Astrocyte (in vitro differentiated cells and primary cell): ENCODE measurements around the gene PTPRC. TPM values are rescaled to one million over a fixed set of nuclear protein-coding genes. Genes with fewer than 3 reads are reported as not detected.
A peak's percentile ranks its signal among the peaks of the same experiment; 100 is the strongest.

Experiments used
- DNase-seq: peaks from one replicate; pipeline ENCODE4 v3.0.0-alpha.2; 2010; ENCODE audit warnings: low read depth
- FAIRE-seq: peaks from 2 replicates; lab custom pipeline; 2011; peaks lifted over from hg19 to GRCh38; lab: Jason Lieb, UNC
- H2AFZ ChIP-seq: 2 replicates; pipeline ENCODE4 v1.6.0; 2012; ENCODE audit warnings: low read depth, low read length, inconsistent platforms
- H3K27ac ChIP-seq: 2 replicates; pipeline ENCODE4 v1.5.1; 2011; ENCODE audit warnings: low read depth, low read length, inconsistent platforms
- H3K27me3 ChIP-seq: 2 replicates; pipeline ENCODE4 v1.6.0; 2011; ENCODE audit warnings: low read length, inconsistent platforms; ENCODE audit not compliant: insufficient read depth
- H3K36me3 ChIP-seq: 2 replicates; pipeline ENCODE4 v1.5.1; 2011; ENCODE audit warnings: low read length, inconsistent platforms; ENCODE audit not compliant: insufficient read depth
- H3K4me1 ChIP-seq: 2 replicates; pipeline ENCODE4 v1.5.1; 2011; ENCODE audit warnings: low read length, inconsistent platforms; ENCODE audit not compliant: insufficient read depth
- H3K4me2 ChIP-seq: 2 replicates; pipeline ENCODE4 v1.6.0; 2012; ENCODE audit warnings: low read length, inconsistent platforms
- H3K4me3 ChIP-seq: 2 replicates; pipeline ENCODE4 v1.5.1; 2011; ENCODE audit warnings: low read depth, mild to moderate bottlenecking, low read length, inconsistent platforms; ENCODE audit not compliant: insufficient read depth
- H3K79me2 ChIP-seq: 2 replicates; pipeline ENCODE4 v1.6.0; 2012; ENCODE audit warnings: mild to moderate bottlenecking, low read length, inconsistent platforms; ENCODE audit not compliant: insufficient read depth
- H3K9ac ChIP-seq: 2 replicates; pipeline ENCODE4 v1.6.0; 2012; ENCODE audit warnings: mild to moderate bottlenecking, low read length, inconsistent platforms
- H3K9me3 ChIP-seq: 2 replicates; pipeline ENCODE4 v1.5.1; 2012; ENCODE audit warnings: low read depth, mild to moderate bottlenecking, low read length, inconsistent platforms; ENCODE audit not compliant: insufficient read depth
- H4K20me1 ChIP-seq: 2 replicates; pipeline ENCODE4 v1.6.0; 2012; ENCODE audit warnings: low read length, inconsistent platforms; ENCODE audit not compliant: insufficient read depth
- H3K27ac Mint-ChIP-seq: one replicate; pipeline ENCODE4 v1.8.0; 2021; ENCODE audit warnings: mild to moderate bottlenecking, mixed read lengths; ENCODE audit not compliant: unreplicated experiment
- H3K27me3 Mint-ChIP-seq: one replicate; pipeline ENCODE4 v1.8.0; 2021; ENCODE audit warnings: low read depth, mixed read lengths; ENCODE audit not compliant: unreplicated experiment
- H3K36me3 Mint-ChIP-seq: one replicate; pipeline ENCODE4 v1.8.0; 2021; ENCODE audit warnings: low read depth, mixed read lengths; ENCODE audit not compliant: unreplicated experiment
- H3K4me1 Mint-ChIP-seq: one replicate; pipeline ENCODE4 v1.8.0; 2021; ENCODE audit warnings: low read depth, mixed read lengths; ENCODE audit not compliant: unreplicated experiment
- H3K4me3 Mint-ChIP-seq: one replicate; pipeline ENCODE4 v1.8.0; 2021; ENCODE audit warnings: mild to moderate bottlenecking, moderate library complexity, mixed read lengths; ENCODE audit not compliant: unreplicated experiment
- H3K9me3 Mint-ChIP-seq: one replicate; pipeline ENCODE4 v1.8.0; 2021; ENCODE audit warnings: mild to moderate bottlenecking, mixed read lengths; ENCODE audit not compliant: unreplicated experiment
- CTCF ChIP-seq: IDR thresholded peaks from 2 replicates; pipeline ENCODE4 v1.5.1; 2011; ENCODE audit warnings: low read depth, mild to moderate bottlenecking, inconsistent platforms, low read length, moderate library complexity; ENCODE audit not compliant: insufficient read depth
- EZH2 ChIP-seq: IDR thresholded peaks from 2 replicates; pipeline ENCODE4 v1.6.1; 2012; ENCODE audit warnings: mild to moderate bottlenecking, low read length, inconsistent platforms; ENCODE audit not compliant: insufficient read depth
- total RNA-seq: library from RNA; stranded (reverse); gene quantifications from 2 replicates; pipeline ENCODE4 v1.2.1, GENCODE V29; 2021

PTPRC gene
- total RNA-seq, 1 donor from 2014 or later = 0.20 TPM

GRCh38 chr1:198667807-198668206, 29.0 kb downstream of the PTPRC start:
- no peak overlapping the region for H3K27ac Mint-ChIP-seq
- FAIRE-seq (peak; percentile 82), DNase-seq (no peak)
- H3K27ac ChIP-seq = no peak overlapping the region
- no peak overlapping the region for H3K4me3 ChIP-seq
- H3K36me3 Mint-ChIP-seq = no peaks in the 10 kb centered on the region
- peaks cover 36% of the 10 kb centered on the region for H3K4me1 ChIP-seq
- H3K4me3 Mint-ChIP-seq = no peak overlapping the region
- H3K4me2 ChIP-seq = no peak overlapping the region
- H3K27me3 Mint-ChIP-seq = no peaks in the 10 kb centered on the region
- no peaks in the 10 kb centered on the region for H3K79me2 ChIP-seq
- no peaks in the 10 kb centered on the region for H3K27me3 ChIP-seq
- no peaks in the 10 kb centered on the region for H3K36me3 ChIP-seq
- TF ChIP-seq EZH2 (no peak), CTCF (no peak)
- no peaks in the 10 kb centered on the region for H3K9me3 ChIP-seq
- H3K9ac ChIP-seq = no peak overlapping the region
- no peaks in the 10 kb centered on the region for H3K9me3 Mint-ChIP-seq
- H4K20me1 ChIP-seq = no peaks in the 10 kb centered on the region
- H3K4me1 Mint-ChIP-seq = peaks cover 19% of the 10 kb centered on the region
- H2AFZ ChIP-seq = no peak overlapping the region

- Histone ChIP-seq H3K9me3 (no peaks in the 10 kb centered on the region), H3K4me3 (no peak overlapping the region), H3K4me2 (peak overlapping the region; percentile 41), H4K20me1 (no peaks in the 10 kb centered on the region), H3K9ac (no peak overlapping the region), H3K4me1 (peaks cover 36% of the 10 kb centered on the region), H3K27me3 (no peaks in the 10 kb centered on the region), H3K27ac (peak overlapping the region; percentile 72), H2AFZ (no peak overlapping the region), H3K79me2 (no peaks in the 10 kb centered on the region), H3K36me3 (no peaks in the 10 kb centered on the region)
- H3K36me3 Mint-ChIP-seq = no peaks in the 10 kb centered on the region
- FAIRE-seq (peak; percentile 98), DNase-seq (peak; percentile 98)
- no peaks in the 10 kb centered on the region for H3K27me3 Mint-ChIP-seq
- H3K4me1 Mint-ChIP-seq = peaks cover 22% of the 10 kb centered on the region
- H3K4me3 Mint-ChIP-seq = no peak overlapping the region
- H3K9me3 Mint-ChIP-seq = no peaks in the 10 kb centered on the region
- TF ChIP-seq CTCF = no peak
- TF ChIP-seq EZH2 = no peak
- peak overlapping the region; percentile 94 for H3K27ac Mint-ChIP-seq
Observed at GRCh38 chr1:198669023-198669698, 30.3 kb downstream of the PTPRC start.

GRCh38 chr1:198669771-198670170, 30.9 kb downstream of the PTPRC start:
- no peaks in the 10 kb centered on the region for H3K36me3 Mint-ChIP-seq
- no peaks in the 10 kb centered on the region for H3K9me3 ChIP-seq
- H3K27me3 Mint-ChIP-seq = no peaks in the 10 kb centered on the region
- H3K4me3 ChIP-seq = no peak overlapping the region
- peaks cover 22% of the 10 kb centered on the region for H3K4me1 Mint-ChIP-seq
- H3K9ac ChIP-seq = no peak overlapping the region
- H3K79me2 ChIP-seq = no peaks in the 10 kb centered on the region
- H3K27ac ChIP-seq = peak overlapping the region; percentile 68
- H2AFZ ChIP-seq = no peak overlapping the region
- H3K27ac Mint-ChIP-seq = no peak overlapping the region
- H3K36me3 ChIP-seq = no peaks in the 10 kb centered on the region
- H3K4me1 ChIP-seq = peaks cover 36% of the 10 kb centered on the region
- FAIRE-seq = no peak
- H3K9me3 Mint-ChIP-seq = no peaks in the 10 kb centered on the region
- no peak overlapping the region for H3K4me2 ChIP-seq
- H3K27me3 ChIP-seq = no peaks in the 10 kb centered on the region
- no peak overlapping the region for H3K4me3 Mint-ChIP-seq
- TF ChIP-seq EZH2 = no peak
- TF ChIP-seq CTCF = no peak
- no peak for DNase-seq
- H4K20me1 ChIP-seq = no peaks in the 10 kb centered on the region
